Endodermal cell (in vitro differentiated cells): ENCODE data around the gene PLEKHG5. TPM values are rescaled to one million over a fixed set of nuclear protein-coding genes. Genes with fewer than 3 reads are reported as not detected.

Experiments used
- DNase-seq: peaks from one replicate; pipeline ENCODE4 v3.0.0-alpha.2; 2017
- H3K27ac ChIP-seq: 2 replicates; pipeline ENCODE4 v1.5.1; 2013; ENCODE audit warnings: mild to moderate bottlenecking, low read depth, low read length, moderate library complexity
- H3K27me3 ChIP-seq: 2 replicates; pipeline ENCODE4 v1.6.1; 2013; ENCODE audit warnings: mild to moderate bottlenecking, low read length, moderate library complexity; ENCODE audit not compliant: insufficient read depth, control insufficient read depth, poor library complexity, severe bottlenecking
- H3K36me3 ChIP-seq: 2 replicates; pipeline ENCODE4 v1.7.0; 2013; ENCODE audit warnings: mild to moderate bottlenecking, low read length, moderate library complexity; ENCODE audit not compliant: control insufficient read depth, insufficient read depth
- H3K4me1 ChIP-seq: one replicate; pipeline ENCODE4 v1.7.0; 2013; ENCODE audit warnings: low read length; ENCODE audit not compliant: control insufficient read depth, insufficient read depth
- H3K4me3 ChIP-seq: 2 replicates; pipeline ENCODE4 v1.5.1; 2013; ENCODE audit warnings: mild to moderate bottlenecking, low read length, moderate library complexity
- H3K9ac ChIP-seq: 2 replicates; pipeline ENCODE4 v1.6.1; 2013; ENCODE audit warnings: mild to moderate bottlenecking, low read length, moderate library complexity; ENCODE audit not compliant: poor library complexity, severe bottlenecking; ENCODE audit errors: extremely low read depth
- H3K9me3 ChIP-seq: 2 replicates; pipeline ENCODE4 v1.6.1; 2013; ENCODE audit warnings: mild to moderate bottlenecking, low read length, moderate library complexity; ENCODE audit not compliant: control insufficient read depth
- H3K27ac Mint-ChIP-seq: 2 replicates; pipeline ENCODE4 v1.8.0; 2020; ENCODE audit warnings: mixed read lengths
- H3K27me3 Mint-ChIP-seq: 2 replicates; pipeline ENCODE4 v1.8.0; 2021; ENCODE audit warnings: mild to moderate bottlenecking, mixed read lengths; ENCODE audit not compliant: insufficient read depth
- H3K36me3 Mint-ChIP-seq: 2 replicates; pipeline ENCODE4 v1.8.0; 2020; ENCODE audit warnings: low read depth, mixed read lengths
- H3K4me1 Mint-ChIP-seq: 2 replicates; pipeline ENCODE4 v1.8.0; 2020; ENCODE audit warnings: mixed read lengths
- H3K4me3 Mint-ChIP-seq: 2 replicates; pipeline ENCODE4 v1.8.0; 2020; ENCODE audit warnings: mild to moderate bottlenecking, moderate library complexity, mixed read lengths
- H3K9me3 Mint-ChIP-seq: 2 replicates; pipeline ENCODE4 v1.8.0; 2020; ENCODE audit warnings: mild to moderate bottlenecking, mixed read lengths
- CTCF ChIP-seq: fragments of 200-600 bp; sonication (generic); conservative IDR thresholded peaks from 2 replicates; pipeline ENCODE4 v1.5.0; 2021; ENCODE audit warnings: antibody characterized with exemption, mild to moderate bottlenecking
- whole genome bisulfite sequencing, 2 experiments: methylation state at CpG; one replicate each; pipeline versions ENCODE4 v1.1.5 to v1.1.7; 2013; ENCODE audit warnings: missing lambda C conversion rate in 2 of 2, mixed read lengths in 1 of 2; ENCODE audit not compliant: insufficient coverage in 1 of 2, insufficient read length in 1 of 2; 5-methylcytosine and 5-hydroxymethylcytosine counted together
- total RNA-seq, 2 donors: library from RNA; stranded (reverse); fragmentation: NEBNext Ultra II Directional in 1 of 2; extraction: Animal tissue kit (Norgen Biotek cat#: 25700) in 1 of 2; gene quantifications; 2 replicates in 1 of 2; 3 replicates in 1 of 2; pipeline ENCODE4 v1.2.1, GENCODE V29; 2021

The PLEKHG5 gene
- total RNA-seq, 2 donors from 2014 or later = 32.6 to 38.8 TPM

DNA sequence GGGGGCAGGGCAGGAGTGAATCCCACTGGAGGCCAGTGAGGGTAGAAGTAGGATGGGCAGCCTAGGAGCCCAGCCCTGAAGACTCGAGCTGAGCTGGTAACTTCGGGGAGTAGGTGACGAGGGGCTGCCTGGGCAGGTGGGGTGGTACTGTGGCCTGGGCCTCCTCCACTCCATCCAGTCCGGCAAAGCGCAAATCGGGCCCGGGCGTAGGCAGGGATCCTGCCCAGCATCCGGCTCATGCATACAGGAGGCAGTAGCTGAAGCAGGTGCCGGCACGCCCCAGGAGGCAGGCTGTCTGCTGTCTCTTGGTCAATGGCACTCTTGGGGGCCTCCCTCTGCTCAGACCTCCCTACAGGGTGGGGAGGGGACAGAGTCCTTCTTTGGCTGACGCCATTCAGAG lies 24.2 kb downstream of the PLEKHG5 start:
- WGBS, 2 experiments = 93 to 95% methylated on average over 2 to 12 of the region's 12 CpGs
- H3K4me1 Mint-ChIP-seq = peaks cover 2% of the 10 kb centered on the region
- peaks cover 44% of the 10 kb centered on the region for H3K36me3 Mint-ChIP-seq
- no peaks in the 10 kb centered on the region for H3K27me3 ChIP-seq
- no peak for DNase-seq
- no peak overlapping the region for H3K27ac Mint-ChIP-seq
- TF ChIP-seq CTCF = no peak
- no peaks in the 10 kb centered on the region for H3K4me1 ChIP-seq
- H3K27me3 Mint-ChIP-seq = peaks cover 18% of the 10 kb centered on the region
- H3K4me3 ChIP-seq = no peak overlapping the region
- H3K4me3 Mint-ChIP-seq = no peak overlapping the region
- H3K9ac ChIP-seq = no peak overlapping the region
- no peaks in the 10 kb centered on the region for H3K9me3 ChIP-seq
- peaks cover 24% of the 10 kb centered on the region for H3K36me3 ChIP-seq
- H3K9me3 Mint-ChIP-seq = no peaks in the 10 kb centered on the region
- H3K27ac ChIP-seq = no peak overlapping the region

DNA sequence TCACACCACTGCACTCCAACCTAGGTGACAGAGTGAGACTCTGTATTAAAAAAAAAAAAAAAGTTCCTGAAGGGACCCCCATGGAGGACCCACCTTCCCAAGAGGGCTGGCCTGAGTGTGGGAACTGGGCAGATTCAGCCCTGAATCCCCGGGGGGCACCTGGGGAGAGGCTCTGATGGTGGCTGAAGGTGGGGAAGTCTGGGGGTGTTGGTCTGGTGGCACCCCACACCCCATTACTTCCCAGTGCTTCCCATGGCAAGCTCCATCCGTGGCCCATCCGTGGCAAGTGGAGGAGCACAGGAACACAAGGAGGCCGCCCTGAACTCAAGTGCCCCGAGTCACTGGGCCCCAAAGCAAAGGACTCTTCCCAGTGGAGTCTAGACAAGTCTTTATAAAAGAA lies 24.7 kb downstream of the PLEKHG5 start:
- Mint-ChIP-seq H3K27me3 (peaks cover 18% of the 10 kb centered on the region), H3K4me3 (no peak overlapping the region), H3K36me3 (peaks cover 44% of the 10 kb centered on the region), H3K4me1 (peaks cover 2% of the 10 kb centered on the region), H3K9me3 (no peaks in the 10 kb centered on the region), H3K27ac (no peak overlapping the region)
- H3K9ac ChIP-seq = no peak overlapping the region
- WGBS, 2 experiments = 92 to 95% methylated on average over 4 to 5 of the region's 5 CpGs
- H3K4me3 ChIP-seq = no peak overlapping the region
- H3K36me3 ChIP-seq = peaks cover 19% of the 10 kb centered on the region
- TF ChIP-seq CTCF = no peak
- H3K27ac ChIP-seq = no peak overlapping the region
- no peaks in the 10 kb centered on the region for H3K4me1 ChIP-seq
- no peaks in the 10 kb centered on the region for H3K27me3 ChIP-seq
- DNase-seq = no peak
- no peaks in the 10 kb centered on the region for H3K9me3 ChIP-seq

DNA sequence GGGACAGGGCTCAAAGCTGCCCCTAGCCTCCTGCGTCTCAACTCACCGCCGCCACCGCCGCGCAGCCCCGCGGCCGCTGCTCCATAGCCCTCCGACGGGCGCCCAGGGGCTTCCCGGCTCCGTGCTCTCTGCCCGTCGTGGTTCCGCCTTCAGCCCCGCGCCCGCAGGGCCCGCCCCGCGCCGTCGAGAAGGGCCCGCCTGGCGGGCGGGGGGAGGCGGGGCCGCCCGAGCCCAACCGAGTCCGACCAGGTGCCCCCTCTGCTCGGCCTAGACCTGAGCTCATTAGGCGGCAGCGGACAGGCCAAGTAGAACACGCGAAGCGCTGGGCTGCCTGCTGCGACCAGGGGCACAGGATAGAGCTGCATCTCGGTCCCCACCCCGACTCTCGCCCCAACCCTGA lies 25.4 kb downstream of the PLEKHG5 start, which contains the start of gene TNFRSF25:
Gene TNFRSF25, minus strand, starts transcription at position 151 of the 400 bp plus-strand sequence. Its CDS starts 66 bp downstream, at position 85.
- Histone ChIP-seq H3K27me3 (no peaks in the 10 kb centered on the region), H3K9ac (no peak within 1 kb of the TSS), H3K4me3 (no peak within 1 kb of the TSS), H3K27ac (no peak within 1 kb of the TSS), H3K9me3 (no peaks in the 10 kb centered on the region), H3K36me3 (peaks cover 14% of the 10 kb centered on the region), H3K4me1 (no peaks in the 10 kb centered on the region)
- Mint-ChIP-seq H3K4me1 (peaks cover 2% of the 10 kb centered on the region), H3K36me3 (peaks cover 49% of the 10 kb centered on the region), H3K4me3 (no peak within 1 kb of the TSS), H3K9me3 (no peaks in the 10 kb centered on the region), H3K27ac (no peak within 1 kb of the TSS), H3K27me3 (peaks cover 16% of the 10 kb centered on the region)
- DNase-seq = peak; percentile 80
- WGBS, 2 experiments = 55 to 78% methylated on average over 17 to 43 of the region's 43 CpGs
- no peak for TF ChIP-seq CTCF
